Measurements from ENCODE around the gene WBP1L.

WBP1L gene

GRCh38 chr10:102759497-102760210 lies 15.9 kb downstream of the WBP1L start:
- DNase-seq = no peak

- DNase-seq = no peak
Measured at GRCh38 chr10:102761981-102762380, 18.2 kb downstream of the WBP1L start.

- DNase-seq = no peak
Measured at GRCh38 chr10:102762401-102763015, 18.8 kb downstream of the WBP1L start.

GRCh38 chr10:102763037-102763607 lies 19.4 kb downstream of the WBP1L start:
- no peak for DNase-seq

DNA sequence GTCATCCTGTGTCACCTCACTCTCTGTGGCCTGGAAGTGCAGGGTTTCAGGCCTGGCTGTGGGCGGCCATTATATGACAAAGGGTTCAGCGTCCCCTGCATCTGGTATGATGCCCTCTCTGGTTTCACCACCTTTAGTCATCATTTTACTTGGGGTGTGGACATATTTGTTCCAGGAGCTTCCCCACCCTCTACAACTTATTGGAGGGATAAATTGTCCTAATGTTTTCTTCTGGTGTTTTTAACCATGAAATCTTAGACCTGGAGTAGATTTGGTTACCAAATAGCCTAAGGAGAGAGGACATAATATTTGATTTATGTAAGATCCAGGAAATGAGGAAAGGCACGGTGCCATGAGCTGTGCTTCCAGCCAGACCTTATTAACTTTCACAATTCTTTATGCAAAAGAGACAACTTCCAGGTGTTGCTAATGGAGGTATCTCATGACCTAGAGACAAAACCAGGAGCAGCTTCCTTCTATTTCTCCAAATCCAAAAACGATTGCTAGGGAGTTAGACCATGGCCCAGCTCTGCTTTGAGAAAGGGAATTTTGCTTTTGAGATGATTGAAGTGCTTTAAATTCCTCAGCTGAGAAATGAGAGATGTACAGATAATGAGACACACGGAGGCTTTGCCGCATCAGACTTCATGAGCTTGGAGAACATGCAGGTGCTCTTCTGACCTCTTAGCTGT lies 20.9 kb downstream of the WBP1L start:
- no peak for DNase-seq

GRCh38 chr10:102765336-102765735 lies 21.6 kb downstream of the WBP1L start:
- no peak for DNase-seq

GRCh38 chr10:102767428-102768160 lies 23.8 kb downstream of the WBP1L start:
- no peak for DNase-seq

DNA sequence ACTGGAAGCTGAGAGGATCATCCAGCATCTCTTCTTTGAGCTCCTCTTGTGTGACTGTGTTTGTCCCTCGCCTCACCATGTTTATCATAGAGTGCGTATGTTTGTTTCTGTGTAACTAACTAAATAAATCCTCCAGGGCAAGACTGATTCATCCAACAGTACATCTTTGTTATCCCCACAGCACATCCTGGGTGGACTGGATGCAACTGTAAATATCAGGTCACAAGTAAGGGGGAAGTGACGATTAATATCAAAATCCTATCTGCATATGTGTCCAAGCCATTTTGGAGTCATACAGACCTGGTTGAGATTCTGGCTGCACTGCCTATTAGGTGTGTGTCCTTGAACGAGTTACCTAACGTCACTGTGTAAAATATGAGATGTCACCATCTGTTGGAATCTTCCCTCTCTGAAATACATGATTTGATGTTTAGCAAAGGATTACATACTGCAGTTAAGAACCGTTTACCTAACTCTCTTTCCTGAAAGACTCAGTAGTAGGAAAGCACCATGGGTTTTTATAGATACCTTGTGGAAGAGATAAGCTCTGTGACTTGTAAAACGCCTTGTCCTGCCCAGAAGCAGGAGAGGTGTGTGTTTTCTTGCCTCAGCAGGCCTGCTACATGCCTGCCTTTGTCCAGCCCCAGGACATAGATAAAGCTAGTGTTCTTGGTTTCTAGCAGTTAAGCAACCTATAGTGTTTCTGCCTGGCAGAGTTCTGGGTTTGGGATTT lies 25.8 kb downstream of the WBP1L start:
- DNase-seq = no peak

GRCh38 chr10:102770108-102770482 lies 26.3 kb downstream of the WBP1L start:
- DNase-seq = no peak

- no peak for DNase-seq
Measured at GRCh38 chr10:102770792-102771191, 27.0 kb downstream of the WBP1L start.

DNA sequence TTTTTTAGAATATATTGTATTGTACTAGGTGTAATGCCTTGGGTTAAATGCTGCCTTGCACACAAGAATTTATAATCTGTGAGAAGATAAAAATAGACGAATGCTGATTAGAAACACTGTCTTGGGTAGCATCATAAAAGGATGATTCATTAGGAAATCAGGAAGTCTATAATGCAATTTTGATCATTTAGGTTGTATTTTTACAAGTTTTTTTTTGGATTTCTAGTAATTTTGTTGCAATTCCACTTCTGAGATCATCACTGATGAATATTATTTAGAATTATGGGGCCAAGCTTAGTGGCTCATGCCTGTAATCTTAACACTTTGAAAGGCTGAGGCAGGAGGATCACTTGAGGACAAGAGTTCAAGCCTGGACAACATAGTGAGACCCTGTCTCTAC lies 29.6 kb downstream of the WBP1L start:
- no peak for DNase-seq

DNA sequence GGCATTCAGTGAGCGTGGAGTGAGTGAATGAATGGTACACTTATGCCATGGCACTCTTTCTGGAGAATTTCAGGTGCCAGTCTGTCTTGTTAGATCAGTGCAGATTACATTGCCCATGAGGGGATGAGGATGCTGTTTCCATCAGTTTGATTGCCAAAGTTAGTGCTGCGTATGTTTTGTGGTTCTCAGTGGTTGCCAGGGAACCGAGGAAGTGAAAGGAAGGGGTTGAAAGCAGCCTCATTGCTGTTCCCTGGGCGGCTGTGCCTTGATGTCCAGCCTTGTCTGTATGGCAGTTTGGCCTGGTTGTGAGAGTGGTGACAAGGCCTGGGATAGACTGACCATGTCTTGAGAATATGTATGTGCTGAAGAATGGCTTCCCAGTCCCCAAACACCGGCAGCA lies 30.2 kb downstream of the WBP1L start:
- no peak for DNase-seq

DNA sequence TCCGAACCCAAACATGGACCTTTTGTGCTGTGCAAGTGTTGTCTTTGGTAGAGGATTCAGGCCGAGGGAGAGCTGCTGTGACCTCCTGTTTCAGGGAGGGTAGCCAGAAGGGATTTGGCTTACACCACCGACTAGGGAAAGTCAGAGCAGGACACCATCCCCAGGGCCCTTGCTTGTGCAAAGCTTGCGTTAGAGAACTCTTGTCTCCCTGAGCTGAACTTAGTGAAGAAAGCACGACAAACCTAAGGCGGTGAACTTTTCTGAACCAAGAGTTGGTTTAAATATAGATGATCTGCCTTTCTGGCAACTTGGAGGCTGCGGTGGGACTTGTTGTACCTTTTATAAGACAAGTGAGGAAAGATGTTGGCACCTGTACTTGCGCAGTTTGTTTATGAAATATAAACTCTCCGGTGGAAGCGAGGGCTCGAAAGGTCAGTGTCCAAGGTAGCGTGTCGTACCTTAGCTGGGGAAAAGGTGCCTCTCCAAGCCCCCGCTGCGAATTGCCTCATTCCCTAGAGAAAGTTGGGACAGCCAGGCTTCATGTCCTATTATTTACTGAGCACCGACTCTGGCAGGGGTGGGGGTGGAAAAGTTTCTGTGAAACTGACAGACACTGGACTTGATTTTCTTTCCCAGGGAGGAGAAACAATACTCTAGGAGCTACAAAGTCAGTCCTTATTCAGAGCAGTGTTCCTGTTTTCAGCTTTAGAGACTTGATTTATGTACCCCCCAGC lies 31.6 kb downstream of the WBP1L start:
- DNase-seq = no peak

GRCh38 chr10:102775935-102776669 lies 32.4 kb downstream of the WBP1L start:
- DNase-seq = peak; percentile 82

DNA sequence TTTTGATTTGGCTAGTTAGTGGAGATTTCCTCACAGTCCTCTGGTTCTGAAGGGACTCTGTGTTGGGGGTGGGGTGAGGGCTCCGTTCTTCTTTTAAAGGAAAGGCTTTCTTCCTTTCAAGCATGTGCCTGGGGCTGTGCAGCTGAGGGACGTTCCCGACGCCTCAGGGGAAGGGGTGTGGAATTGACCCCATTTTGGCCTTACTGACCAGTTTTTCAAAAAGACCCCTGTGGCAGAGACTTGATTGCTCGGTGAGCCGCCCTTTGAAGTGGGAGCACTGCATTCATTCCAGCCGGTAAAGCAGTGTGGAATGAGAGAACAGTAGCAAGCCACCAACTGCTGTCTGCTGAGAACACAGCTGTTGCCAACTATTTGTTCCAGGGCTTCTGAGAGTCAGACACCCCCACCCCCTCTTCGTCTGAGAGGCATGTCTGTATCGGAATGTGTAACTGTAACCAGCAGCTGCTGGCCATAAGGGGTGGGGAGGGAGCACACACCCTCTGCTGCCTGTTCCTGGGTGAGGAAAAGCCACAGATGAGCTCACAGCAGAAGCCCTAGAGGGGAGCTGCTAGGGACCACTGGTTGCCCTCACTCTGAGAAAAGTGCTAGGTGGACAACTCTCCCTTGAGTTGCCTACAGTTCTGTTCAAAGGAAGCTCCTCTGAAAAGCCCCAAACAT lies 33.2 kb downstream of the WBP1L start:
- DNase-seq = peak; percentile 90

- no peak for DNase-seq
Measured at GRCh38 chr10:102777711-102778453, 34.1 kb downstream of the WBP1L start.

DNA sequence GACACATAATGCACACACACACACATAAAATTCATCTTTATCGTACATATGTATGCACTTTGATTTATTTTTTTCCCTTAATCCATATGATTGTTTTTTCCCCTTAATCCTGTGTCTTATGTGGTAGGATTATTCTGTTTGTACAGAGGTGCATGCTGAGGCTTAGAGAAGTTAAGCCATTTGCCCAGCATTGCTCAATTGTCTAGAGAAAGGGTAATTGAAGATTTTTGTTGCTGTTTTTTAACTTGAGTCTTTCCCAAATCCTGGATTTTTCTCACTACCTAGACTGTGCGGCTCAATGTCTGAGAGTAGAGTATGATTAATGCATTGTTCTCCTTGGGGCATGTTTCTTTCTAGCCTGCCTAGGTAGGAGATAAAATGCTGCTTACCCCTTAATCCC lies 35.0 kb downstream of the WBP1L start:
- no peak for DNase-seq

- DNase-seq = no peak
Measured at GRCh38 chr10:102779680-102780526, 36.2 kb downstream of the WBP1L start.

DNA sequence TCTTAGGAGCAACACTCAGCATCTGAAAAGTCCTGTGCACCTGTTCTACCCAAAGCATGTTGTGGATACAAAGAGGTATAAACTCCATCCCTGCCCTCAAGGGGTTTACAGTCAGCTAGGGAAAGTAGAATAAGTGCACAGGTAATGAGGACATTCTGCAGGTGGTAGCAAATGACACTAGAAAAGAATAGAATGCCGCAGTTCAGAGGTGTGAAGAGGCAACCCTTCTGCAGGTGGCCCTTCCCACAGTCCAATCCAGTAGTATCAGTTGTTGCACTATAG lies 36.7 kb downstream of the WBP1L start:
- DNase-seq = no peak
